Renal cortex interstitium (tissue), 11 donors: ENCODE data around the gene GUCY1A2. TPM values are rescaled to one million over a fixed set of nuclear protein-coding genes. Genes with fewer than 3 reads are reported as not detected.
"Not testable (repeated sequence)": the region's sequence is repeated elsewhere in the genome, so short reads cannot be mapped to it uniquely, and the experiment has no call there.

Experiments
- DNase-seq, 11 donors: peaks; one replicate each; pipeline ENCODE4 v3.0.0-alpha.2; 2013; ENCODE audit warnings: low read depth in 9 of 11, low spot score in 4 of 11; ENCODE audit errors: extremely low read depth in 1 of 11
- polyA plus RNA-seq, 3 donors: library from polyadenylated mRNA; unstranded; fragments of 120-200 nt; gene quantifications; one replicate each; pipeline ENCODE4 v1.2.1, GENCODE V29; 2013; ENCODE audit not compliant: insufficient read length in 3 of 3

GUCY1A2 gene
- polyA plus RNA-seq, 3 donors: 2.2 to 3.3 (median 3.0) TPM

- no peak for DNase-seq
Observed at GRCh38 chr11:106959800-106960199, 58.5 kb downstream of the GUCY1A2 start.

GRCh38 chr11:106959386-106959785 lies 58.9 kb downstream of the GUCY1A2 start:
- DNase-seq: no peak

- no peak for DNase-seq
Observed at GRCh38 chr11:106958517-106959248, 59.6 kb downstream of the GUCY1A2 start.

DNA sequence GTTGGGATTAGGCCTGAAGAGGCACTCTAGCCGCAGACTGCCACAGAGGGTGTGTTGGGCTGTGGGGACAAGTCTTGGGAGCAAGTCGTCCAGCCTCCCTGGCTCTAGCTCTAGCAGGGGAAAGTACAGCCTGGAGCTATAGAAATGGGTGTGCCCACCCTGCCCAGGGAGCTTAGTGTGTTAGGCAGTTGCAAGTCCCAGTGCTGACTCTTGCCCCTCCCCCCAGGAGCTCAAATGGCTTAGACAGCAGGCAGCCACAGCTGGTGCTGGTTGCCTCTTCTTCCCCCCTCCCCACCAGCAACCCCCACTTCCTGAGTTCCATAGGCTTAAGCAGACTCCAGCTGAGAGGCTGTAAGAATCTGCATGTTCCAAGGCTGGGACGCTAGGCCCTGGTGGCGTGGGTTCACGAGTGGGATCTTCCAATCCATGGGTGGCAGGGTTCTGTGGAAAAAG lies 61.2 kb downstream of the GUCY1A2 start:
- DNase-seq: no peak

- DNase-seq: no peak
Observed at GRCh38 chr11:106950067-106950491, 68.2 kb downstream of the GUCY1A2 start.

GRCh38 chr11:106943089-106943488 lies 75.2 kb downstream of the GUCY1A2 start:
- no peak for DNase-seq

GRCh38 chr11:106939157-106939556 lies 79.1 kb downstream of the GUCY1A2 start:
- no peak for DNase-seq

- no peak for DNase-seq
Observed at GRCh38 chr11:106937111-106937510, 81.2 kb downstream of the GUCY1A2 start.

GRCh38 chr11:106925245-106925644 lies 93.0 kb downstream of the GUCY1A2 start:
- DNase-seq: no peak

DNA sequence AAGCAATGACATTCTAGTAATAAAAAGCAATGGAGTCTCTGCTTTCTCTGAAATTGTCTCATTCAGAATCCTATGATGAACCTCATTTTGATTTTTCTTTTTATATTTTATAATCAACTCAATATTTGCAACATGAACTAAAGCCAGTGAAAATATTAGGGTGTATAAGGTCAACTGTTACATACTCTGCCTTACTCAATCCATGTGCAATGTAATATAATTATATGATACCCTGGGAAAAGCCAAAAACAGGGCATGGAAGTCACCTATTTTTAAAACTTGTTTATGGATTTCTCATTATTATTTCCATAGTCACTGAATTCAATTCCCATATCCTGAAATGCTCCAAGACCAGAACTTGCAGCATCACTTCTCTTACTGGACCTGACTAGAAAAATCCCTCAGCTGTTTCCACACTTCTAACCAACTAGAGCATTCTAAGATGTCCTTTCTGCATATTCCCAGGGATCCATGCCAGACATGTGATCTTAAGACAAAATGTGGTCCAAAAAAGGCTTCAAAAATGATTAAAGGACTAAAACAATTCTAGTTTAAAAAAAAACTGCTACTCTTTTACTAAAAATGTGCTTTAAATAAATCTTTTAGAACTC lies 97.3 kb downstream of the GUCY1A2 start:
- DNase-seq: no peak

DNA sequence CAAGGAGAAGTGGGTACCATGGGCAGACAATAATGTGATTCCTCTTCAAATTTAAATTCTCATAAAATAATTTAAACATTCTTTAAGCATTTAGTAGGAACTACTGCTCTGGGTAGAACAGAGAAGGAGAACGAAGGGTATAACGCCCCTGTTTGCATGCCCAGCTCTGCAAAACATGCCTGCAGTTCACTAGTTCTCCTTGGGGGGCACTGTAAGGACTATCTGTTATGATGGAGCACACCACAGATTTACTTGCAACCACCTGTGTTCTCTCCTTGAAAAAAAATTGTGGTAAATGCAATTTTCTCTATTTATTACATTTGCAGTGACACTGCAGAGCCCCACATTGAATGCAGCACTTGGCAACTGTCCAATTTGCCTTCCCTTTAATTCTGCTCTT lies 100.3 kb downstream of the GUCY1A2 start:
- no peak for DNase-seq

DNA sequence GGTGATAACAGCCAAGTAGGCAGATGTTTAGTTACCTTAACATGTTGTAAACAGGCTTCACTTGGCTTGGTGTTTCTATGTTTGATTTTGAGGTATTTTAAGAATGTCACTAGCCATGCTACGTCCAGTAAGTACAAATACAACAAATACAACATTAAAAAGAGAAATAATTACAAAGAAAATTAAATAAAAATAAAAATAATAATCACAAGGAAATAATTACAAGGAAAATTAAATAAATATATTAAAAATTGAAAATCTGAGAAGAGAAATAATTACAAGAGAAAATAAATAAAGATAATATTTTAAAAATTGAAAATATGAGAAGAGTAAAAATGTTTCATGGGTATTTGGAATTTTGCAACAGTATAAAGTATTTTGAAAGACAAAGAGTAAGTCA lies 103.9 kb downstream of the GUCY1A2 start:
- no peak for DNase-seq

DNA sequence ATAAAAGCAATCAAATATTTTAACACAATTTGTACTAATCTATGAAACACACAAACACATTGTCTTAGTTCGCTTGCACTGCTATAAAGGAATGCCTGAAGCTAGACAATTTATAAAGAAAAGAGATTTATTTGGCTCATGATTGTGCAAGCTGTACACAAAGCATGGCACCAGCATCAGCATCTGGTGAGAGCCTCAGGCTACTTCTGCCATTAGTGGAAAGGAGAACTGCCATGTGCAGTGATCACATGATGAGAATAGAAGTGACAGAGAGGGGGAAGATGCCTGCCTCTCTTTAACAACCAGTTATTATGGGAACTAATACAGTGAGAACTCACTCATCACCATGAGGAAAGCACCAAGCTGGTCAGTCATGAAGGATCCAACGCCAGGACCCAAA lies 105.1 kb downstream of the GUCY1A2 start:
- DNase-seq: no peak

- no peak for DNase-seq
Observed at GRCh38 chr11:106904826-106905225, 113.5 kb downstream of the GUCY1A2 start.

DNA sequence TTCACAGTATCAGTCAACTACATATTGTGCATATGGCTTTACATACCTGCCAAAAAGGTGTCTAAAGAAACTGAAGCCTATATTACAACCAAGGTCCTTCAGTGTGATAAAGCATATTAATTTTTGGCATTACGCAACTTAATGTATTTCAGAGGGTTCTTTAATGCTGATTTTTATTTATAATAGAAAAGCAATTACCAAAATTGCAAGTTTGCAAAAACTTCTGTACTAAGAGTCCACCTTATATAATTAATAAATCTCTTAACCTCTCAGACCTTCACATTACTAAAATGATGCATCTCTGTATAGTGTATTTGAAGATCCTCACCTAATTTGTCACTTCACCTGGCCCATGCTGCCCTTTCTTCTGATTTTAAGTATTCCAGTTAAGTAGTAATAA lies 128.6 kb downstream of the GUCY1A2 start:
- DNase-seq: no peak

GRCh38 chr11:106888386-106888785 lies 129.9 kb downstream of the GUCY1A2 start:
- no peak for DNase-seq

GRCh38 chr11:106883693-106884092 lies 134.6 kb downstream of the GUCY1A2 start:
- DNase-seq: not testable (repeated sequence)

DNA sequence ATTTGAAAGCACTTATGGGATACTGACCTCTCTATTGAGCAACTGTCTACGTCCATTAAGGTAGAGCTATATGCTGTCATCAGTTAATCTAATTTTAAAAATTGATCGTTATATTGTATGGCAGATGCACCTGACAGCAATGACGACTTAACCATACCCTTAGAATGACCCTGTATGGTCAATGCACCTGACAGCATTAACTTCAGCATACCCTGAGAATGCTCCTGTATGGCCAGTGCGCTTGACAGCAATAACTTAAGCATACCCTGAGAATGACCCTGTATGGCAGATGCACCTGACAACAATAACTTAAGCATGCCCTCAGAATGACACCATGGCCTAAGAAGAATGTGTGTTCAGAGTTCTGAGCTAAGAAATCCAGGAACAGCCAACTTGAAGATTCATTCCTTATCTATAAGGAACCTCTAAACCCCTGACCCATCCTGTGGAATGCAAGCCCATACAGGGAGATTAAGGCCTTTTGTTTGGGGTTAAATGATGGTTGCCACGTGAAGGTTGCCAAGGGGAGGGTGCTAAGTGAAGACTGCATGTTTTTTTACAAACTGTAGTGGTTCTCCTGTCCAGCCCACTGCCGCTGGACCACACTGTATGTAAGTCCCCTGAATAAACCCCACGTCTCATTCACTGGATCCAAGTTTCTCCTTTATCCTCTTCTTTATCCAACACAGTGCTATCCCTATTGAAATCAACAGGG lies 138.3 kb downstream of the GUCY1A2 start:
- no peak for DNase-seq

DNA sequence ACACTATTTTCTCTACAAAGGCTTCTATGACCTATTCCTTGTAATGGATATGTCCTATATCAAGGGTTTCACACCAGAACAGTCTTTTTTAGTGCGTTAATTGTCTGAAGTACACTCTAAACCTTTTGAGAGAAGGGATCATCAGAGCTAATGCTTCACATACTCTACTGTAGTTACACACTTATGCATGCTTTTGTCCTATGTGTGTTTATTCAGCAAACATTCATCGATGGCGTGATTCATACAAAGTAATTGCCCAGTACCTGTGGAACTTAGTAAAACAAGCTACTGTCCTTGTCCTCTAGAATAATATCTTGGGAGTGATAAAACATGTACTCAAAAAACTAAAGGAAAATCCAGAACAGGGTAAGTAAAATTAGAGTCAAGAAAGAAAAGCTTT lies 139.2 kb downstream of the GUCY1A2 start:
- no peak for DNase-seq

GRCh38 chr11:106875013-106875412 lies 143.3 kb downstream of the GUCY1A2 start:
- DNase-seq: no peak
